Dermis blood vessel endothelial cell (primary cell): Measurements from ENCODE around the gene FOLR3. TPM values are rescaled to one million over a fixed set of nuclear protein-coding genes. Genes with fewer than 3 reads are reported as not detected.
A peak's percentile ranks its signal among the peaks of the same experiment; 100 is the strongest.
"Not testable (repeated sequence)": the region's sequence is repeated elsewhere in the genome, so short reads cannot be mapped to it uniquely, and the experiment has no call there.

Experiments
- DNase-seq: peaks from one replicate; pipeline ENCODE4 v3.0.0; 2010
- total RNA-seq: library from RNA; depleted of rRNA; stranded (reverse); fragments of >200 nt; gene quantifications from 2 replicates; pipeline ENCODE4 v1.2.3, GENCODE V29; 2014

Gene FOLR3
- total RNA-seq, 1 donor from 2014 or later, result not detected

DNA sequence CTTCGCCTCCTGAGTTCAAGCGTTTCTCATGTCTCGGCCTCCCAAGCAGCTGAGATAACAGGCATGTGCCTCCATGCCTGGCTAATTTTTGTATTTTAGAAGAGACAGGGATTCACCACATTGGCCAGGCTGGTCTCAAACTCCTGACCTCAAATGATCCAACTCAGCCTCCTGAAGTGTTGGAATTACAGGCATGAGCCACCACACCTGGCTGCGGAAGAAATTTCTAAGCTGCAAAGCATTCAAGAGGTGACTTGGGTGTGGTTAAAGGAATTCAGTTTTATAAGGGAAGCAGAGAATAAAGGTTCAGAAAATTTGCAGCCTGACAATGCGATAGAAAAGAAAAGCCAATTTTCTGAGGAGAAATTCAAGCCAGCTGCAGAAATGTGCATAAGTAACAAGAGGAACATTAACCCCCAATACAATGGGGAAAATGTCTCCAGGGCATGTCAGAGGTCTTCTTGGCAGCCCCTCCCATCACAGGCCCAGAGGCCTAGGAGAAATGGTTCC is 33.6 kb downstream of the FOLR3 start:
- not testable (repeated sequence) for DNase-seq

DNA sequence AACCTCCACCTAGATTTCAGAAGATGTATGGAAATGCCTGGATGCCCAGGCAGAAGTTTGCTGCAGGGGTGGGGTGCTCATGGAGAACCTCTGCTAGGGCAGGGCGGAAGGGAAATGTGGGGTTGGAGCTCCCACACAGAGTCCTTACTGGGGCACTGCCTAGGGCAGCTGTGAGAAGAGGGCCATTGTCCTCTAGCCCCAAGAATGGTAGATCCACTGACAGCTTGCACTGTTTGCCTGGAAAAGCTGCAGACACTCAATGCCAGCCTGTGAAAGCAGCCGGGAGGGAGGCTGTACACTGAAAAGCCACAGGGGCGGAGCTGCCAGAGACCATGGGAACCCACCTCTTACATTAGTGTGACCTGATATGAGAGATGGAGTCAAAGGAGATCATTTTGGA is 34.2 kb downstream of the FOLR3 start:
- DNase-seq, result not testable (repeated sequence)

DNA sequence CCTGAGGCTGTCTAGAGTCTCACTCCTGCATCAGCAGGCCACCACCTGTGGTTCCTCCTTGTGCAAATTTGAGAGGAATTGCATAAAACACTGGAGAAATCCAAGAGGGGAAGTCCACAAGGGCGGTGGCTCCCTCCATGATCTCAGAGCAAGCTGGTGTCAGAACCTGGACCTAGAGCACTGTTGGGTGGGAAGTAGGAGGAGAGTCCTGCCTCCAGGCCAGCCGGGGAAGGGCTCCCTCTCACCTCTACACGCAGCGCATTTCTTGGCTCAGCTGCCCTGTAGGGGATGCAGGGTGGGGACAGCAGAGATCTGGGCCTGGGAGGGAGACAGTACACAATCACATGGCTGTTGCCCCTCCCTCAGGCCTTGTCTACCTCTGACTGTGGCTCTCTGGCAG is 36.5 kb downstream of the FOLR3 start:
- DNase-seq, result not testable (repeated sequence)

DNA sequence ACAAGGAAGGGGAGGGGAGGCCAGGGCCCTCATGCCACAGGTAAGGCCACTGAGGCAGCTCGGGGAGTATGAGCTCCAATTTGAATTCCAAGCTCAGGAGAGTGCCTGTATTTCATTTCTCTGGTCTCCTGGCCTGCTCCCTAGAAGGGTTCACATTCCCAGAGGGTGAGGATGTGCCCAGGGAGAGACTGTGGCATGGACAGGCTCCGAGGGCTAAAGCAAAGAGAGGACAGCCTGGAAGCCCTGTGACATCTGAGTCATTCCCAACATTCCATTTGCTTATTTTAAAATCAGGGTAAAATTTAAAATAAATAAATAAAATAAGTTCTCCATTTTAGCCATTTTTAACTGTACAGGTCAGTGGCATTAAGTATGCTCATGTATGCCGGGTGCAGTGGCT is 37.8 kb downstream of the FOLR3 start:
- no peak for DNase-seq

DNA sequence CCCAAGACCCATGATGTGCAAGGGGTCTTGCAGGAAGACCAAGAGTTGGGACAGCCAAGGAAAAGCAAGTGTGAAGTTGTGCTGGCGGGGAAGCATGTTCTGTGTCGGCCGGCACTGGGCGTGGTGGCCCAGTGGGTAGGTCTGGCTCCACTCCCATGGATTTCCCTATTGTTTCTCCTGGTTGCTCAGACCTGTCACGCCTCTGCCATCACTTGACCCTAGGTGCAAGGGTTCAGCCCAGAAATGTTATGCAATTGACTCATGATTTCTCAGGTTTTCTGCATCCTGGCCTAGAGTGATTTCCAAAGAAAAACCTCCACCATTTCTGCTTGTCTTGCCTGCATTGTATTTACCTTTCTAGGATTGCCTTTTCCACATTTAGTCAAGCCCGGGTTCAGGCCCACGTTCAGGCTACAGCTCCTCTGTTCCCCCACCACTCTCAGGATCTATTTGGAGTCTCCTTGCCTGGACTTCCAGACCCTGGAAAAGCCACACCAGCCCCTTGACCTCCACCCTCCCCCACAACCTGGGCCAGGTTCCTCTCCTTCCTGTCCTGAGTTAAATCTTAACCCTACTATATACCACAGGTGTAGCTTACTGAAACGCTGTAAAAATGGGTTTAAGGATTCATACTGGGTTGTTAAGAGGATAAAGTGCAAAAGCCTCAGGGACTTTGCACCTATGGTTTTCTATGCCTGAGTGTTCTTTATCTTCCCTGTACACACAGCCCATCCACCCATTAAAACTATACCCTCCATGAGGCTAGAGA is 39.0 kb downstream of the FOLR3 start:
- DNase-seq, result no peak

DNA sequence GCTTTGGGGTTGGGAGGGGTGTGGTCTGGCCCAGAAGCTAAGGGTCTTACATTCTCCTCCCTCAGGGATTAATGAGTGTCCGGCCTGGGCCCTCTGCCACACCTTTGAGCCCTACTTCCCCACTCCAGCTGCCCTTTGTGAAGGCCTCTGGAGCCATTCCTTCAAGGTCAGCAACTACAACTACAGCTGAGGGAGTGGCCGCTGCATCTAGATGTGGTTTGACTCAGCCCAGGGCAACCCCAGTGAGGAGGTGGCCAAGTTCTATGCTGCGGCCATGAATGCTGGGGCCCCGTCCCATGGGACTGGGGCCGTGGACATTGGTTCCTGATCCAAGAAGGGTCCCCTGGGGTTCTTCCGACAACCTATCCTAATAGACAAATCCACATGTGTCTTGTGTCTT is 42.1 kb downstream of the FOLR3 start:
- DNase-seq, result no peak

DNA sequence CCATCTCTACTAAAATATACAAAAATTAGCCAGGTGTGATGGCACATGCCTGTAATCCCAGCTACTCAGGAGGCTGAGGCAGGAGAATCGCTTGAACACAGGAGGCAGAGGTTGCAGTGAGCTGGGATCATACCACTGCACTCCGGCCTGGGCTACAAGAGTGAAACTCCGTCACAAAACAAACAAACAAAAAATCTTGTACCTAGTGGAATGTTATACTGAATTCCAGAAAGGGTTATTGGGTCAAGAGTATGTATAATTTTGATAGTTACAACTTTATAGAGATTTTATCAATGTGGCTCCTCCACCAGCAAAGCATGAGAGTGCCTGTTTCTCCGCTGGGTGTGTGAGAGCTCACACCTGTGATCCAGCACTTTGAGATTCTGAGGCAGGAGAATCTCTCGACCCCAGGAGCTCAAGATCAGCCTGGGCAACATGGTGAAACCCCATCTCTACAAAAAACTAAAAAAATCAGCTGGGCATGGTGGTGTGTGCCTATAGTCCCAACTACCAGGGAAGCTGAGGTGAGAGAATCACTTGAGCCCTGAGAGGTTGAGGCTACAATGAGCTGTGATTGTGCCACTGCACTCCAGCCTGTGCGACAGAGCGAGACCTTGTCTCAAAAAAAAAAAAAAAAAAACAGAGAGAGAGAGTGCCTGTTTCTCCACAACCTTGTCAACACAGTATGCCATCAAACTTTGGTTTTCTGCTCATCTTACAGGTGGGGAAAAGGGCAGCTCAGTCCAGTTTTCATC is 43.7 kb downstream of the FOLR3 start:
- DNase-seq, result no peak

DNA sequence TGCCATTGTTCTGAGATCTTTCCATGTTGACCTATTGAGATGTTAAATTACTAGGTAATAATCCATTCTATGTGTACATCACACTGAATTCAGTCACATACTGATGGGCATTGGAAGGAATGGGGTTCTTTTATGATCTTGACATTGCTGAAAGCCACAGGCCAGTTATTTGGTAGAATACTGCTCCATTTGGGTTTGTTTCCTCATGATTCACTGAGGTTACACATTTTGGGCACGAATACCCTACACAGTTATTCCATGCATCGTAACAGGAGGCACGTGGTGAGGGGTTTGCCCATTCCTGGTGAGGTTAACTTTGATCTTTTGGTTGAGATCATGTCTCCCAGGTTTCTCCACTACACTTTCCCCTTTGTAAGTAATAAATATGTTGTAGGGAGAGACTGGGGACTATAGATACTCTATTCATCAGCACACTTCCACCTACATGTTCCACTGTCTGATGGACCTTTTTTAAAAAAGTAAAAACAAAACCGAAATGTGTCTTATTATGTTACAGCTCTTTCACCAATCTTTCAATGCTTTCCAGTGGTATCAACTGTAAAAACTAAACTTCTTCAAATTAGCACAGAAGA is 44.4 kb downstream of the FOLR3 start:
- no peak for DNase-seq

DNA sequence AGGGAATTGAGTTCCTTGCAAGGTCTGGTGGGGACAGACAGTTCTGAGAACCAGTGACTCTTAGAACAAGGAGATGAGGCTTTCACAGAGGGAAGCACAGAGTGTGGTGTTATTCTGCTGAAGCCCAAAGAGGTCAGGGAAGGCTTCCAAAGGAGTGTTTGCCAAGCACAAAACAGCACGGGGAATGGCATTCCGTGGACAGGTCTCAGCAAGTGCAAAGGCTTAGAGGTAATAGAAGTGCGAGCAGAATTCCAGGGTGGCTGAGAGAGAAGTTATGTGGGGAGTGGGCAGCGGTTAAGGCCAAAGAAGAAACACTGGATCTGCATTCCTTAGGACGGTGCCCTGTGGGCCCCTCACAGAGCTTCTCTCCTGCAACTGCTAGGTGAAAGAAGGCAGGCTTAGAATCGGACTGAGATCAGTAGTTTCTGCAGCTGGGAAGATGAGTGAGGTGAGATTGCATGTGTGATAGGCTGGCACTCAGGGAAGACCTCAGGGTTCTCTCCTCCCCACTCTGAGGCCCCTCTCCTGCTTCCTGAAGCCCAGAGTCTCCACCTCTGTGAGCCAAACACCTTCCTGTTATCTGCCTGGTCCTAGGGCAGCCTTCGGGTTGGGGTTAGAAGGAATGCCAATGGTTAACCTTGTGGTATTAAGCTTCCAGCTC is 45.5 kb downstream of the FOLR3 start:
- not testable (repeated sequence) for DNase-seq

DNA sequence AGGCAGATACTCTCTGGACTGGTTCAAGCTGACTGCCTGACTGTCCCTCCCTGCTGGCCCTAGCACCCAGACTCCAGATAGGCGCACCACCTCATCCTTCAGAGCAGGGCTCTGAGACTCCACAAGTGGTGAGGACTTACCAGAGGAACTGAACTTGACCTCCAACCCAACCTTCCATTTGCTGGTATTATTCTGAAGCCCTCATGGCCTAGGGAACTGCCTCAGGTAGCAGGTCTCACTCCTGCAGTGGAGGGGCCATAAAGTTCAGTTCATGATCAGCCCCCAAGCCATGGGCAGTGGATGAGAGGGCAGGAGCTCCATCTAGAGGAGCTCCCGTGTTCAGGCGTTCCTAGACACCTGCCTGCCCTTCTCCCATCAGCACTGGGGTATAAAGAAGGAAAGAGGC is 46.0 kb downstream of the FOLR3 start:
- peak; percentile 21 for DNase-seq

DNA sequence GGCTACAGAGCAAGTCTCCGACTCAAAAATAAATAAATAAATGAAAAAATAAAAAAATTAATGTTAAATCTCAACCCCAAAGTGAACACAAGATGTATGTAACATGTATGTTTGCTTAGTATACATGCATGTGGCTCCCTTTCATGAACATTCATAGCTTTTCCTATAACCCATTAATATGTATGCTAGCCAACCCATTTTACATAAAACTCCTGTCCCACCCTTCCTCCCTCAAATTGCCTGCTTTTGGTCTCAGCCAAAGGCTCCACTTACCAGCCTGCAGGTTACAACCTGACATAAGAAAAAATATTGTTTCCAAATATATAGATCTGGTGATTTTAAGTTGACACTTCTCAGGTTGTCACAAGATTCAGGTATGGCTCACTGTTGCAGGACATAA is 52.7 kb downstream of the FOLR3 start:
- DNase-seq, result no peak

Other genes with a start within 250 kb of the FOLR3 start
- gene XNDC1N, start 207.1 kb upstream of the FOLR3 start, total RNA-seq, result 6.1 and 6.3 TPM in 2 replicates
- 26.9 and 36.4 TPM in 2 replicates for gene RNF121, start 206.7 kb upstream of the FOLR3 start, total RNA-seq
- 2.2 and 4.6 TPM in 2 replicates for gene IL18BP, start 136.8 kb upstream of the FOLR3 start, total RNA-seq
- 151 and 225 TPM in 2 replicates for gene NUMA1, start 55.2 kb upstream of the FOLR3 start, total RNA-seq
- 2.8 and 7.8 TPM in 2 replicates for gene LRRC51, start 54.9 kb upstream of the FOLR3 start, total RNA-seq
- 100 and 111 TPM in 2 replicates for gene LAMTOR1, start 32.4 kb upstream of the FOLR3 start, total RNA-seq
- gene TOMT, start 29.8 kb upstream of the FOLR3 start, total RNA-seq, result not detected in 2 replicates
- gene ANAPC15, start 23.0 kb upstream of the FOLR3 start, total RNA-seq, result 24.7 and 26.8 TPM in 2 replicates
- 0.14 and 0.68 TPM in 2 replicates for gene FOLR1, start 56.4 kb downstream of the FOLR3 start, total RNA-seq
- not detected in 2 replicates for gene FOLR2, start 81.1 kb downstream of the FOLR3 start, total RNA-seq
- 49.9 and 65.3 TPM in 2 replicates for gene INPPL1, start 89.0 kb downstream of the FOLR3 start, total RNA-seq
- not detected in 2 replicates for gene PHOX2A, start 108.5 kb downstream of the FOLR3 start, total RNA-seq